GM12878 (cell line): ENCODE measurements around the gene CCDC12.

Source experiments
- ASH2L ChIP-seq: fragments of 300-600, 200-600 bp; sonication (generic); IDR thresholded peaks from 2 replicates; pipeline ENCODE4 v1.6.1; 2017; ENCODE audit warnings: low read depth, mild to moderate bottlenecking, borderline replicate concordance
- YY1 ChIP-seq: IDR thresholded peaks from 2 replicates; pipeline ENCODE4 v1.6.1; 2011; ENCODE audit warnings: low read depth, mild to moderate bottlenecking, low read length

DNA sequence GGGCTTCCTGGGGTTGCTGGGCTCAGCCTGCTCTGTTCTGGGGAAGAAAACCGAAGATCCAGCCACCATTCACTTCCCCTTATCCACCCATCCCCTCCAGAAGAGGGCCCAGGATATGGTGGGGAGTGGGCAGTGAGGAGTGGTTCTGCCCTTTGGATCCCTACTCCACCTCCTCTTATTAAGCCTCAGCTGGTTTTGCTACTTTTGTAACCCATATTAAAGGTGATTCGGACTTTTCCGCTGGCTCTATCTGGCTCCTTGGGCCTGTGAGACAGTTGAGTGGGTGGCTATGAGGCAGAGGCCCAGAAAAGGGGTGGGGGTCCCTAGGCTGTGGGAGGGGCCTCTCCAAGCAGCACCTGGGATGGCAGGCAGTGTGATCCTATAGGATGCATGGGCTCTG lies 36.7 kb upstream of the CCDC12 start:
- TF ChIP-seq YY1 = no peak
- TF ChIP-seq ASH2L = no peak
